ENCODE results near the gene MTFP1.

Gene MTFP1, protein sequence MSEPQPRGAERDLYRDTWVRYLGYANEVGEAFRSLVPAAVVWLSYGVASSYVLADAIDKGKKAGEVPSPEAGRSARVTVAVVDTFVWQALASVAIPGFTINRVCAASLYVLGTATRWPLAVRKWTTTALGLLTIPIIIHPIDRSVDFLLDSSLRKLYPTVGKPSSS

DNA sequence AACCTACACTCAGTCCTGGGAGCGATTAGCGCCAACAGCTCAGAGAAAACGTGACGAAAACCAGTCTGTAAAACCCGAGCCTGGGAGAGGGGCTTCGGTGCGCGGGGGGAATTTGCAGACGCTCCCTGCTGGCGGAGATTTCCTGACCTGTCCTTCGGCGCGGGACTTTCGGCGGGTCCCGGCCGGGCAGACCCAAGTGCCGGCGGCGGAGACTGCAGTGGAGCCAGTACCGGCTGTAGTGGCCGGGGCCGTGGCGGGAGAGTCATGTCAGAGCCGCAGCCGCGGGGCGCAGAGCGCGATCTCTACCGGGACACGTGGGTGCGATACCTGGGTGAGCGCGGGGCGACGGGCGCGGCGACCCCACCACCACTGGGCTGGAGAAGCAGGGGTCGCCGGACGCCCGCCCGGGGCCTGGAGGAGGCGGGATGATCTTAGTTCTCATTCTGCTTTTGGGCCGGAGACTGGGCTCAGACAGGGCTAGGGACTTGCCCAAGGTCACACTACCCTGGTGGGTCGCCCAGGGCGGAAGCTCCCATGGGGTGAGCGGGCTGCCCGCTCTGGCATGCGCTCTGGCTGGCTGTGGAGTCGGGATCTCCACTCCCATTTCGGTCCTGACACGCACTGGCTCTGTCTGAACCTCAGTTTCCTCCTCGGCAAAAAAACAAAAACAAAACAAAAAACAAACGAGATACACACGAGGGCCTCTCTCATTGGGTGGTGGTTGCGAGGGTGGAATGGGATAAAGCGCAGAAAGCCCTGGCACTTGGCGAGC is at the start of gene MTFP1:
TSS of gene MTFP1 (plus strand) at position 153 of the 772 bp plus-strand sequence. CDS start at position 265, 112 bp downstream.
- TF ChIP-seq, protein P1, sequence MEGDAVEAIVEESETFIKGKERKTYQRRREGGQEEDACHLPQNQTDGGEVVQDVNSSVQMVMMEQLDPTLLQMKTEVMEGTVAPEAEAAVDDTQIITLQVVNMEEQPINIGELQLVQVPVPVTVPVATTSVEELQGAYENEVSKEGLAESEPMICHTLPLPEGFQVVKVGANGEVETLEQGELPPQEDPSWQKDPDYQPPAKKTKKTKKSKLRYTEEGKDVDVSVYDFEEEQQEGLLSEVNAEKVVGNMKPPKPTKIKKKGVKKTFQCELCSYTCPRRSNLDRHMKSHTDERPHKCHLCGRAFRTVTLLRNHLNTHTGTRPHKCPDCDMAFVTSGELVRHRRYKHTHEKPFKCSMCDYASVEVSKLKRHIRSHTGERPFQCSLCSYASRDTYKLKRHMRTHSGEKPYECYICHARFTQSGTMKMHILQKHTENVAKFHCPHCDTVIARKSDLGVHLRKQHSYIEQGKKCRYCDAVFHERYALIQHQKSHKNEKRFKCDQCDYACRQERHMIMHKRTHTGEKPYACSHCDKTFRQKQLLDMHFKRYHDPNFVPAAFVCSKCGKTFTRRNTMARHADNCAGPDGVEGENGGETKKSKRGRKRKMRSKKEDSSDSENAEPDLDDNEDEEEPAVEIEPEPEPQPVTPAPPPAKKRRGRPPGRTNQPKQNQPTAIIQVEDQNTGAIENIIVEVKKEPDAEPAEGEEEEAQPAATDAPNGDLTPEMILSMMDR (IDR thresholded peaks at IDR 0.05; ENCODE audit: low read depth, low read length) = 0 out of 2 replicates have a peak, but pooled peaks have one; percentile 4
- peak within 1 kb of the TSS; percentile 90 for H3K4me3 ChIP-seq (ENCODE audit: low read depth, low read length)
- peaks cover 19% of the 10 kb centered on the region for H3K36me3 ChIP-seq
- peak; percentile 83 for DNase-seq
- no peaks in the 10 kb centered on the region for H3K27me3 ChIP-seq (ENCODE audit: insufficient read depth, low read depth, severe bottlenecking)
- peak within 1 kb of the TSS; percentile 78 for H3K27ac ChIP-seq
- H3K9me3 ChIP-seq (ENCODE audit: severe bottlenecking) = no peaks in the 10 kb centered on the region

DNA sequence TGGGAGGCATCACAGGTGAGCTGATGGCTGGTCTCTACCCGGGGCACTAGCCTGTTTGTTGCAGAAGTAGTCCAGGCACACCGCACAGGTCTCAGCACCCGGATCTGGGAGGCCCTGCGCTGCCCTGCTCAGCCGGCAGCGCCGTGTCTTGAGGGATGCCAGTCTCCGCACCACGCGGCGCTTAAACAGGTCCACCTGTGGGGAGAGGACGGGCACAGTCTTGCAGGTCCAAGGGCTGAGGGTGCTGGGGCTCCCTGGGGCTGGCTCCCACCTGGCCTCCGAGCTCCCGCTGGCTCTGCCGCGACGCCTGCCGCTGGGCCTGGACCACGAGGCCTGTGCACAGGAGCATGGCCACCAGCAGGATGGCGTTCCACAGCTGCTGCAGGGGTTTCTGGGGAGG is 45.6 kb upstream of the MTFP1 start:
- no peaks in the 10 kb centered on the region for H3K9me3 ChIP-seq (ENCODE audit: severe bottlenecking)
- no peaks in the 10 kb centered on the region for H3K27me3 ChIP-seq (ENCODE audit: insufficient read depth, low read depth, severe bottlenecking)
- DNase-seq = no peak
- H3K27ac ChIP-seq = no peak overlapping the region
- no peak overlapping the region for H3K4me3 ChIP-seq (ENCODE audit: low read depth, low read length)
- TF ChIP-seq, protein P1 (IDR thresholded peaks at IDR 0.05; ENCODE audit: low read depth, low read length) = no peak
- peaks cover 11% of the 10 kb centered on the region for H3K36me3 ChIP-seq

DNA sequence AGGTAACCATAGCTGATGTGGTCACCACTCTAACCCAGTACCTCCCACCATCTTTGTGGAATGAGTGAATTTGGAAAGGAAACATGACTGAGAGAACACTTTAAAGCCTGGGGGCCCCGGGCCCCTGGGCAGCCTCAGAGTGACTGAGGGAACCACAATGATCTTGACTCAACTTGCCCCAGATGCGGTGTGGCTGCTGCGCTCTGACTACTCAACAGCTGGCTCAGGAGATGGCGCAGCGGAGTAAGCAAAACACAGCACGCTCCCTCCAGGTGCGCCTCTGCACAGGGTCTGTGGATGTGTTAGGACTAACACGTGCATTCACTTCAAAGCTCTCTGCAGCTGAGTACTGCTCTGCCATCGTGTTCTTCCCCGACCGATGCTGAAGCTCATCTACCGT is 44.3 kb upstream of the MTFP1 start:
- DNase-seq = no peak
- TF ChIP-seq, protein P1 (IDR thresholded peaks at IDR 0.05; ENCODE audit: low read depth, low read length) = no peak
- H3K36me3 ChIP-seq = peaks cover 11% of the 10 kb centered on the region
- H3K9me3 ChIP-seq (ENCODE audit: severe bottlenecking) = no peaks in the 10 kb centered on the region
- no peak overlapping the region for H3K4me3 ChIP-seq (ENCODE audit: low read depth, low read length)
- no peaks in the 10 kb centered on the region for H3K27me3 ChIP-seq (ENCODE audit: insufficient read depth, low read depth, severe bottlenecking)
- H3K27ac ChIP-seq = no peak overlapping the region

DNA sequence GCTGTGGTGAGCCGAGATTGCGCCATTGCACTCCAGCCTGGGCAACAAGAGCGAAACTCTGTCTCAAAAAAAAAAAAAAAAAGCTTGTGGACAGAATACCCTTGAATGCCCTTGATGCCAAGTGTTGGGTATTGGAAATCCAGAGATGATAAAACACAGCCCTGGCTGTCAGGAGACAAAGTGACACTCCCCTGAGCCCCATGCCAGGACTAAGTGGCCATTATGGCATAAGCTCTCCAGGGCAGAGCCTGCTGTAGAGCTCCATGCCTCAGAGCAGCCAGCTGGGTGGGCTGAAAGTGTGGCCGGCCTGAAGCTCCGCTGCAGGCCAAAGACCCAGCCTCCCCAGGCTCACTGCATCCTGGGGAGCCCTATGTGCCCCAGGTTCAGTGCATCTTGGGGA is 43.2 kb upstream of the MTFP1 start:
- TF ChIP-seq, protein P1 (IDR thresholded peaks at IDR 0.05; ENCODE audit: low read depth, low read length) = no peak
- no peak overlapping the region for H3K27ac ChIP-seq
- DNase-seq = no peak
- H3K9me3 ChIP-seq (ENCODE audit: severe bottlenecking) = no peaks in the 10 kb centered on the region
- H3K4me3 ChIP-seq (ENCODE audit: low read depth, low read length) = no peak overlapping the region
- no peaks in the 10 kb centered on the region for H3K27me3 ChIP-seq (ENCODE audit: insufficient read depth, low read depth, severe bottlenecking)
- H3K36me3 ChIP-seq = peaks cover 9% of the 10 kb centered on the region

DNA sequence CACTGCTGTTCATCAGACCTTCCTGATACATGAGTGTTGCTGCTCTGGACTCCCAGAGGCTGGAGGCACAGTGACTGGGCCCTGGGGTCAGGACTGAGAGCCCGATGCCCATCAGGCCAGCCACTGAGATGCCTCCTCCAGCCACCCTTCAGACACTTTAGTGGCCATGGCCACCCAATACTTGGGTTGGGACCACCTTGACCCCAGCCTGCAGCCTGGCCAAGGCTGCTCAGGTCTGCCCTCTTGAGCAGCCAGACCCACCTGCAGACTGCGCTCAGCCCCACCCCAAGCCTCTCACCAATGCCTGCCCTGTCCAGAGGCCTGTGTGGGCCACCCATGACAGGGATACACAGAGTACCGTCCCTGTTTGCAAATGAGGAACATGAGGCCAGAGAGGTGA is 42.5 kb upstream of the MTFP1 start:
- Histone ChIP-seq H3K27me3 (ENCODE audit: insufficient read depth, low read depth, severe bottlenecking) (no peaks in the 10 kb centered on the region), H3K27ac (no peak overlapping the region), H3K9me3 (ENCODE audit: severe bottlenecking) (no peaks in the 10 kb centered on the region), H3K36me3 (peaks cover 4% of the 10 kb centered on the region), H3K4me3 (ENCODE audit: low read depth, low read length) (no peak overlapping the region)
- DNase-seq = no peak
- TF ChIP-seq, protein P1 (IDR thresholded peaks at IDR 0.05; ENCODE audit: low read depth, low read length) = no peak

Data from WERI-Rb-1 (cell line).